C1 segment of cervical spinal cord (tissue), 14 donors: ENCODE results near the gene CLDN10.

ENCODE experiments used
- DNase-seq, 14 donors: peaks; one replicate each; lab custom pipeline; 2025; lab: John Stamatoyannopoulos, UW

Gene CLDN10

GRCh38 chr13:95601216-95601615 is 48.7 kb downstream of the CLDN10 start:
- no peak for DNase-seq

GRCh38 chr13:95601906-95602305 is 49.4 kb downstream of the CLDN10 start:
- DNase-seq, result no peak

- DNase-seq, result peak in 7 of 14 donors; percentile 1 to 74 (median 7)
These were observed 51.5 kb downstream of the CLDN10 start for GRCh38 chr13:95603887-95604555.

GRCh38 chr13:95604556-95604915 is 52.0 kb downstream of the CLDN10 start:
- DNase-seq, result no peak

GRCh38 chr13:95605448-95606125 is 53.1 kb downstream of the CLDN10 start:
- DNase-seq, result no peak

GRCh38 chr13:95607366-95607765 is 54.8 kb downstream of the CLDN10 start:
- no peak for DNase-seq

GRCh38 chr13:95608640-95609323 is 56.3 kb downstream of the CLDN10 start:
- no peak for DNase-seq

- DNase-seq, result no peak
These were observed 62.2 kb downstream of the CLDN10 start for GRCh38 chr13:95614641-95615245.

GRCh38 chr13:95615539-95615938 is 63.0 kb downstream of the CLDN10 start:
- DNase-seq, result no peak

GRCh38 chr13:95620030-95620824 is 67.7 kb downstream of the CLDN10 start:
- no peak for DNase-seq

GRCh38 chr13:95620825-95621498 is 68.4 kb downstream of the CLDN10 start:
- peak in 9 of 14 donors; percentile 11 to 69 (median 22) for DNase-seq

GRCh38 chr13:95623141-95623540 is 70.6 kb downstream of the CLDN10 start:
- no peak for DNase-seq

GRCh38 chr13:95624020-95624419 is 71.5 kb downstream of the CLDN10 start:
- peak in 2 of 14 donors; percentile 4 to 17 for DNase-seq

- no peak for DNase-seq
These were observed 74.2 kb downstream of the CLDN10 start for GRCh38 chr13:95626768-95627167.

- no peak for DNase-seq
These were observed 75.1 kb downstream of the CLDN10 start for GRCh38 chr13:95627590-95627989.

- no peak for DNase-seq
These were observed 76.0 kb downstream of the CLDN10 start for GRCh38 chr13:95628488-95628887.

- DNase-seq, result no peak
These were observed 76.6 kb downstream of the CLDN10 start for GRCh38 chr13:95629071-95629470.
